Mammary epithelial cell (primary cell): ENCODE results near the gene TES.

Experiments used
- CTCF ChIP-seq, 2 donors: IDR thresholded peaks in 1 of 2; conservative IDR thresholded peaks in 1 of 2; 2 replicates each; pipeline ENCODE4 v1.5.1; 2011 to 2012; ENCODE audit warnings: inconsistent platforms in 2 of 2, low read length in 2 of 2, mild to moderate bottlenecking in 2 of 2, control low read depth in 1 of 2, low read depth in 1 of 2; ENCODE audit not compliant: insufficient read depth in 1 of 2; ENCODE audit errors: extremely low read depth in 1 of 2
- EZH2 ChIP-seq: IDR thresholded peaks from 2 replicates; pipeline ENCODE4 v1.6.1; 2012; ENCODE audit warnings: low read length, inconsistent platforms, borderline replicate concordance

GRCh38 chr7:116209561-116210070 is 723 bp upstream of the TES start:
- TF ChIP-seq EZH2 (no peak), CTCF (conservative IDR thresholded peaks at IDR 0.05 in 1 of 2, IDR thresholded peaks at IDR 0.05 in 1 of 2; ENCODE audit: extremely low read depth in 1 of 2, insufficient read depth in 1 of 2, low read depth in 1 of 2, low read length in 2 of 2) (no peak)
